ENCODE data around the gene CFAP73. TPM values are rescaled to one million over a fixed set of nuclear protein-coding genes. Genes with fewer than 3 reads are reported as not detected.
A peak's percentile ranks its signal among the peaks of the same experiment; 100 is the strongest.
"Not testable (repeated sequence)": the region's sequence is repeated elsewhere in the genome, so short reads cannot be mapped to it uniquely, and the experiment has no call there.

CFAP73 gene
- total and polyA plus RNA-seq, 2 donors from 2014 or later = 0.52 to 2.4 TPM

- H3K9me3 ChIP-seq (ENCODE audit: control insufficient read depth in 2 of 3, insufficient read depth in 1 of 3, low read length in 3 of 3) = no peaks in the 10 kb centered on the region
- FAIRE-seq (no peak), DNase-seq (peak in 1 of 5 donors; percentile 29)
- no peak overlapping the region for H3K27ac ChIP-seq (ENCODE audit: low read depth in 2 of 2, low read length in 2 of 2)
- no peak for TF ChIP-seq CTCF (IDR thresholded peaks at IDR 0.05; ENCODE audit: borderline replicate concordance, extremely low read depth, insufficient read depth)
- peaks cover 0 to 10% (median 6%) of the 10 kb centered on the region in 3 donors for H3K4me1 ChIP-seq (ENCODE audit: control insufficient read depth in 2 of 3, insufficient read depth in 2 of 3, low read depth in 1 of 3, low read length in 3 of 3)
- no peak overlapping the region for H3K9ac ChIP-seq (ENCODE audit: low read length in 3 of 3)
- intact Hi-C loops (cut with DNase I) = no loop called here
- H3K27me3 ChIP-seq (ENCODE audit: control insufficient read depth, insufficient read depth, low read length) = no peaks in the 10 kb centered on the region
- no peak overlapping the region for H3K4me3 ChIP-seq (ENCODE audit: low read length in 3 of 3)
- H3K36me3 ChIP-seq (ENCODE audit: control insufficient read depth in 2 of 3, insufficient read depth in 3 of 3, low read length in 3 of 3) = no peaks in the 10 kb centered on the region
Measured at GRCh38 chr12:113140706-113141105, 8.8 kb upstream of the CFAP73 start.

- H3K27ac ChIP-seq (ENCODE audit: low read depth in 2 of 2, low read length in 2 of 2) = peak overlapping the region in 1 of 2 donors; percentile 64
Measured at GRCh38 chr12:113141716-113142115, 7.8 kb upstream of the CFAP73 start.

GRCh38 chr12:113142173-113142885, 7.2 kb upstream of the CFAP73 start:
- FAIRE-seq (no peak), DNase-seq (peak in 1 of 5 donors; percentile 92)
- Histone ChIP-seq H3K27me3 (ENCODE audit: control insufficient read depth, insufficient read depth, low read length) (no peaks in the 10 kb centered on the region), H3K9me3 (ENCODE audit: control insufficient read depth in 2 of 3, insufficient read depth in 1 of 3, low read length in 3 of 3) (peaks cover 0 to 4% (median 0%) of the 10 kb centered on the region in 3 donors), H3K4me3 (ENCODE audit: low read length in 3 of 3) (no peak overlapping the region), H3K9ac (ENCODE audit: low read length in 3 of 3) (no peak overlapping the region), H3K4me1 (ENCODE audit: control insufficient read depth in 2 of 3, insufficient read depth in 2 of 3, low read depth in 1 of 3, low read length in 3 of 3) (peaks cover 0 to 10% (median 5%) of the 10 kb centered on the region in 3 donors), H3K27ac (ENCODE audit: low read depth in 2 of 2, low read length in 2 of 2) (peak overlapping the region; percentile 20 to 64), H3K36me3 (ENCODE audit: control insufficient read depth in 2 of 3, insufficient read depth in 3 of 3, low read length in 3 of 3) (no peaks in the 10 kb centered on the region)
- intact Hi-C loops (cut with DNase I) = no loop called here
- no peak for TF ChIP-seq CTCF (IDR thresholded peaks at IDR 0.05; ENCODE audit: borderline replicate concordance, extremely low read depth, insufficient read depth)

More at GRCh38 chr12:113141716-113142115, 7.8 kb upstream of the CFAP73 start:
- H3K4me3 ChIP-seq (ENCODE audit: low read length in 3 of 3); FAIRE-seq; H3K9ac ChIP-seq (ENCODE audit: low read length in 3 of 3); H3K27me3 ChIP-seq (ENCODE audit: control insufficient read depth, insufficient read depth, low read length); H3K9me3 ChIP-seq (ENCODE audit: control insufficient read depth in 2 of 3, insufficient read depth in 1 of 3, low read length in 3 of 3); intact Hi-C loops (cut with DNase I); H3K36me3 ChIP-seq (ENCODE audit: control insufficient read depth in 2 of 3, insufficient read depth in 3 of 3, low read length in 3 of 3): not testable (repeated sequence)
- H3K4me1 ChIP-seq (ENCODE audit: control insufficient read depth in 2 of 3, insufficient read depth in 2 of 3, low read depth in 1 of 3, low read length in 3 of 3) = peaks cover 0 to 10% (median 5%) of the 10 kb centered on the region in 3 donors
- DNase-seq = peak in 1 of 5 donors; percentile 48

GRCh38 chr12:113142886-113143332, 6.6 kb upstream of the CFAP73 start:
- H3K4me1 ChIP-seq (ENCODE audit: control insufficient read depth in 2 of 3, insufficient read depth in 2 of 3, low read depth in 1 of 3, low read length in 3 of 3) = peaks cover 0 to 8% (median 5%) of the 10 kb centered on the region in 3 donors
- H3K36me3 ChIP-seq (ENCODE audit: control insufficient read depth in 2 of 3, insufficient read depth in 3 of 3, low read length in 3 of 3) = no peaks in the 10 kb centered on the region
- no peak overlapping the region for H3K4me3 ChIP-seq (ENCODE audit: low read length in 3 of 3)
- no peak for DNase-seq
- H3K9me3 ChIP-seq (ENCODE audit: control insufficient read depth in 2 of 3, insufficient read depth in 1 of 3, low read length in 3 of 3) = peaks cover 0 to 4% (median 0%) of the 10 kb centered on the region in 3 donors
- peak overlapping the region in 1 of 2 donors; percentile 41 for H3K27ac ChIP-seq (ENCODE audit: low read depth in 2 of 2, low read length in 2 of 2)
- intact Hi-C loops (cut with DNase I) = no loop called here
- TF ChIP-seq CTCF (IDR thresholded peaks at IDR 0.05; ENCODE audit: borderline replicate concordance, extremely low read depth, insufficient read depth) = no peak
- no peak overlapping the region for H3K9ac ChIP-seq (ENCODE audit: low read length in 3 of 3)
- no peaks in the 10 kb centered on the region for H3K27me3 ChIP-seq (ENCODE audit: control insufficient read depth, insufficient read depth, low read length)
- no peak for FAIRE-seq
